ENCODE data around the gene PRADC1.
"Not testable (repeated sequence)": the region's sequence is repeated elsewhere in the genome, so short reads cannot be mapped to it uniquely, and the experiment has no call there.

PRADC1 gene

GRCh38 chr2:73264783-73265182 is 31.7 kb upstream of the PRADC1 start:
- POLR2A ChIA-PET: no interaction called here
- DNase-seq (ENCODE audit: low read depth, low spot score): no peak
- TF ChIP-seq CTCF (IDR thresholded peaks at IDR 0.05; ENCODE audit: insufficient read depth, low read length, missing control alignments): no peak
- no peak overlapping the region for H3K4me3 ChIP-seq (ENCODE audit: low read depth, low read length)
- CTCF ChIA-PET: no interaction called here

- TF ChIP-seq CTCF (IDR thresholded peaks at IDR 0.05; ENCODE audit: insufficient read depth, low read length, missing control alignments): no peak
- H3K4me3 ChIP-seq (ENCODE audit: low read depth, low read length): no peak overlapping the region
- CTCF ChIA-PET: no interaction called here
- DNase-seq (ENCODE audit: low read depth, low spot score): no peak
- POLR2A ChIA-PET: interaction anchor here (0.6 kb wide), 1 partner anchor 13 kb away, joined by 3 read pairs; no protein-coding TSS in a partner anchor
Observed at GRCh38 chr2:73264332-73264606, 31.2 kb upstream of the PRADC1 start.

- CTCF ChIA-PET: no interaction called here
- no peak overlapping the region for H3K4me3 ChIP-seq (ENCODE audit: low read depth, low read length)
- TF ChIP-seq CTCF (IDR thresholded peaks at IDR 0.05; ENCODE audit: insufficient read depth, low read length, missing control alignments): no peak
- DNase-seq (ENCODE audit: low read depth, low spot score): no peak
- POLR2A ChIA-PET: interaction anchor here (0.6 kb wide), 1 partner anchor 12 kb away, joined by 3 read pairs; no protein-coding TSS in a partner anchor
Observed at GRCh38 chr2:73263540-73264331, 30.7 kb upstream of the PRADC1 start.

- POLR2A ChIA-PET; H3K4me3 ChIP-seq (ENCODE audit: low read depth, low read length); DNase-seq (ENCODE audit: low read depth, low spot score): not testable (repeated sequence)
- CTCF ChIA-PET: interaction anchor here (1.8 kb wide), 1 partner anchor 85 kb away, joined by 4 read pairs; no protein-coding TSS in a partner anchor
Observed at GRCh38 chr2:73262691-73263429, 29.8 kb upstream of the PRADC1 start.

GRCh38 chr2:73262108-73262651 is 29.1 kb upstream of the PRADC1 start:
- no peak for TF ChIP-seq CTCF (IDR thresholded peaks at IDR 0.05; ENCODE audit: insufficient read depth, low read length, missing control alignments)
- ChIA-PET CTCF (interaction anchor here (1.8 kb wide), 1 partner anchor 85 kb away, joined by 4 read pairs; no protein-coding TSS in a partner anchor), POLR2A (no interaction called here)
- DNase-seq (ENCODE audit: low read depth, low spot score): no peak
- no peak overlapping the region for H3K4me3 ChIP-seq (ENCODE audit: low read depth, low read length)

GRCh38 chr2:73260338-73260984 is 27.4 kb upstream of the PRADC1 start:
- ChIA-PET POLR2A (no interaction called here), CTCF (interaction anchor here (0.9 to 1.9 kb wide), 4 partner anchors 8 to 21 kb away, joined by 3 to 6 read pairs (median 5); no protein-coding TSS in a partner anchor)
- DNase-seq (ENCODE audit: low read depth, low spot score): no peak
- no peak overlapping the region for H3K4me3 ChIP-seq (ENCODE audit: low read depth, low read length)
- peak; percentile 75 for TF ChIP-seq CTCF (IDR thresholded peaks at IDR 0.05; ENCODE audit: insufficient read depth, low read length, missing control alignments)

Data from AG04449 (cell line).